Bronchial epithelial cell (primary cell): ENCODE measurements around the gene RGS9. TPM values are rescaled to one million over a fixed set of nuclear protein-coding genes. Genes with fewer than 3 reads are reported as not detected.
A peak's percentile ranks its signal among the peaks of the same experiment; 100 is the strongest.

ENCODE experiments used
- DNase-seq: peaks from one replicate; pipeline ENCODE4 v3.0.0-alpha.2; 2010; ENCODE audit warnings: low read depth
- FAIRE-seq: peaks from 2 replicates; lab custom pipeline; 2011; peaks lifted over from hg19 to GRCh38; lab: Jason Lieb, UNC
- H3K27me3 ChIP-seq: 2 replicates; pipeline ENCODE4 v1.5.1; 2011; ENCODE audit warnings: low read length; ENCODE audit not compliant: control insufficient read depth, insufficient read depth
- H3K36me3 ChIP-seq: 2 replicates; pipeline ENCODE4 v1.5.1; 2011; ENCODE audit warnings: low read length; ENCODE audit not compliant: control insufficient read depth, insufficient read depth
- H3K4me3 ChIP-seq: 2 replicates; pipeline ENCODE4 v1.5.1; 2011; ENCODE audit warnings: mild to moderate bottlenecking, low read depth, low read length, control low read depth
- total RNA-seq: library from RNA; depleted of rRNA; stranded (reverse); fragments of >200 nt; gene quantifications from 2 replicates; pipeline ENCODE4 v1.2.1, GENCODE V29; 2014
- TF ChIP-seq, protein P1 (sequence below): IDR thresholded peaks from 2 replicates; pipeline ENCODE4 v1.5.1; 2011; ENCODE audit warnings: mild to moderate bottlenecking, moderate library complexity, low read length, control low read depth, inconsistent platforms; ENCODE audit not compliant: insufficient read depth, severe bottlenecking

Gene RGS9
- total RNA-seq, 1 donor from 2014 or later, result 1.1 TPM

DNA sequence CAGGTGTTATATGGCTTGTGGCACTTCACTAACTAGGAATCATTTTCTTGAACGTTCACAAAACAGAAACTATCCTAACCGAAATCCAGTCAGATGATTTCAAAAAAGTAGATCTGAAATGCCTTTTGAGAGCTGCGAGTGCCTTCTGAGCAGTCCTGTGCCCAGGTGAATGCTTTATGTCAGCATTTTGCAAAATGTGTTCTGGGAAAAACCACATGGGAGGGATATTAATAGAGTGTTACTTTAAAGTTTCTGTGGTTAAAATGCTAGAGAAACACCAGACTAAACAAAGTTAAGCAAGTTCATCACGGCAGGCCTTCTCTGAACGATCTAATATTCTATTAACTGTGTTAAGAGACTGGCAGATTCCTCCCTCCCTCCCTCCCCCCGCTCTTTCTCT is 15.8 kb upstream of the RGS9 start:
- H3K27me3 ChIP-seq, result no peaks in the 10 kb centered on the region
- H3K36me3 ChIP-seq, result no peaks in the 10 kb centered on the region
- no peak for FAIRE-seq
- H3K4me3 ChIP-seq, result no peak overlapping the region
- TF ChIP-seq, protein P1, sequence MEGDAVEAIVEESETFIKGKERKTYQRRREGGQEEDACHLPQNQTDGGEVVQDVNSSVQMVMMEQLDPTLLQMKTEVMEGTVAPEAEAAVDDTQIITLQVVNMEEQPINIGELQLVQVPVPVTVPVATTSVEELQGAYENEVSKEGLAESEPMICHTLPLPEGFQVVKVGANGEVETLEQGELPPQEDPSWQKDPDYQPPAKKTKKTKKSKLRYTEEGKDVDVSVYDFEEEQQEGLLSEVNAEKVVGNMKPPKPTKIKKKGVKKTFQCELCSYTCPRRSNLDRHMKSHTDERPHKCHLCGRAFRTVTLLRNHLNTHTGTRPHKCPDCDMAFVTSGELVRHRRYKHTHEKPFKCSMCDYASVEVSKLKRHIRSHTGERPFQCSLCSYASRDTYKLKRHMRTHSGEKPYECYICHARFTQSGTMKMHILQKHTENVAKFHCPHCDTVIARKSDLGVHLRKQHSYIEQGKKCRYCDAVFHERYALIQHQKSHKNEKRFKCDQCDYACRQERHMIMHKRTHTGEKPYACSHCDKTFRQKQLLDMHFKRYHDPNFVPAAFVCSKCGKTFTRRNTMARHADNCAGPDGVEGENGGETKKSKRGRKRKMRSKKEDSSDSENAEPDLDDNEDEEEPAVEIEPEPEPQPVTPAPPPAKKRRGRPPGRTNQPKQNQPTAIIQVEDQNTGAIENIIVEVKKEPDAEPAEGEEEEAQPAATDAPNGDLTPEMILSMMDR, result no peak
- DNase-seq, result no peak

DNA sequence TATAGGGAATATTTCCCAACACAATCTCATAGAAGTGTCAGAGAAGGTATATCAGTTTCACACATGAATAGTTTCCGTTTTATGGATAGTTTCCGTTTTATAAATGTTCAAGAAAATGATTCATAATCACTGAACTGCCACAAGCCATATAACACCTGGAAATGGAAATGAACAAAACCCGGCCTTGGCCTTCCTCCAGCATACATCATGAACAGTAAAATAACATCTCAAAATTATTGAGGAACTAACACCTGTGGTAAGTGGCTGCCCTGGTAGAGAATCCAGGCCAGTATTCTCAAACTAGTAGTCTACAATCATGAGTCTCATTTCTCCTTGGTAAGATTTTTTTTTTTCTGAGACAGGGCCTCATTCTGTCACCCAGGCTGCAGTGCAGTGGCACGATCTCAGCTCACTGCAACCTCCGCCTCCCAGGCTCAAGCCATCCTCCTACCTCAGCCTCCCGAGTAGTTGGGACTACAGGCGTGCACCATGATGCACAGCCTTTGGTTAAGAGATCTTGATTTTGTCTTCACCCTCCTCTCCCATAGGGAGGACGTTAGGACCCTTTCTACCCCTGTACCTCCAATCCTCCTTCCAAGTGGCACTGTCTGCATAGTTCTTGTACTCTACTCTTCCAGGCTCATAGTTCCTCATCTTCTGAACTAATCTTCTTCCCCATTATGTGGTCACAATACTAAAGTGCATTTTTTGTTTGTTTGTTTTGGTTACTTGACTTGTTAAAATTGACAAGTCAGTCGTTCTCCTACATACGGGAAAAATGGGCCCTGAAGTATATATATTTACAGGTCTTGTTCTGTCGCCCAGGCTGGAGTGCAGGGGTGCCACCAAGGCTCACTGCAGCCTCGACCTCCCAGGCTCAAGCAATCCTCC is 15.0 kb upstream of the RGS9 start:
- TF ChIP-seq, protein P1, result no peak
- H3K36me3 ChIP-seq, result no peaks in the 10 kb centered on the region
- H3K4me3 ChIP-seq, result peak overlapping the region; percentile 49
- FAIRE-seq (no peak), DNase-seq (peak; percentile 70)
- no peaks in the 10 kb centered on the region for H3K27me3 ChIP-seq

DNA sequence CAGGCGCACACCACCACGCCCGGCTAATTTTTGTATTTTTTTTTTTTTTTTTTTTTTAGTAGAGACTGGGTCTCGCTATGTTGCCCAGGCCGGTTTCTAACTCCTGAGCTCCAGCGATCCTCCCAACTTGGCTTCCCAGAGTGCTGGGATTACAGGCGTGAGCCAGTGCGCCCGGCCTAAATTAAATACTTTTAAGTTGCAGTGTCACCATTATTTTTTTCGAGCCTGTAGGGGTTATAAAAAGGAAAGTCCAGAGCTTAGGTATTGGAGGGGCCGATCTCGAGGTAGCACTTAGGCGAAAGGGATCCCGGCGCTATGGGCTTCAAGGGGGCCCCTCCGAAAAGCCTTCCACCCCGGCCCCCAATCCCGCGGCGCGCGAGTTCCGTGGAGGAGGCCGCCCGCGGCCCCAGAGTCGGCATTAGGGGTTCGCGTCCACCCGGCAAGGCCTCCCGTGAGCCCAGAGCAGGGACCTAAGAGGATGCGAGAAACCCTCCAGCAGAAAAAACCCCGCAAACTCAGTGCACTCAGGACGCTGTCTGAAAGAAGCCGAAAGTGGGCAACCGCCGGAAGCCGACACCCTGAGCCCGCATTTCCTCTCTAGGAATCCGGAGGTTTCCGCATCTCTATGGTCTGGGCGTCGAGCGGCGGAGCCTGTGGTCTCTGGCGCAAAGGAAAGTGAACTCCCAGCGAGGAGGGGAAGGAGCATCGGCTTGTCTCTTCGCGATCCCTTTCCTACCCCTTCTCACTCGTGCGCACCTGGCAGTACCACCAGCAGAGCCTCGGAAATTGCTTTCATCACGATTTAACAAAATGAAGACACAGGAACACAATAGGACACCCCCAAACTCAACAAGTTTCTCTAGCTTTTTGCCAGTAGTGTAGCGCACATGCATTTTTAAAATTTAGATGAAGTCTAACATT is 14.1 kb upstream of the RGS9 start:
- Histone ChIP-seq H3K4me3 (peak overlapping the region; percentile 49), H3K27me3 (no peaks in the 10 kb centered on the region), H3K36me3 (no peaks in the 10 kb centered on the region)
- TF ChIP-seq, protein P1, result no peak
- DNase-seq, result peak; percentile 74
- FAIRE-seq, result no peak

DNA sequence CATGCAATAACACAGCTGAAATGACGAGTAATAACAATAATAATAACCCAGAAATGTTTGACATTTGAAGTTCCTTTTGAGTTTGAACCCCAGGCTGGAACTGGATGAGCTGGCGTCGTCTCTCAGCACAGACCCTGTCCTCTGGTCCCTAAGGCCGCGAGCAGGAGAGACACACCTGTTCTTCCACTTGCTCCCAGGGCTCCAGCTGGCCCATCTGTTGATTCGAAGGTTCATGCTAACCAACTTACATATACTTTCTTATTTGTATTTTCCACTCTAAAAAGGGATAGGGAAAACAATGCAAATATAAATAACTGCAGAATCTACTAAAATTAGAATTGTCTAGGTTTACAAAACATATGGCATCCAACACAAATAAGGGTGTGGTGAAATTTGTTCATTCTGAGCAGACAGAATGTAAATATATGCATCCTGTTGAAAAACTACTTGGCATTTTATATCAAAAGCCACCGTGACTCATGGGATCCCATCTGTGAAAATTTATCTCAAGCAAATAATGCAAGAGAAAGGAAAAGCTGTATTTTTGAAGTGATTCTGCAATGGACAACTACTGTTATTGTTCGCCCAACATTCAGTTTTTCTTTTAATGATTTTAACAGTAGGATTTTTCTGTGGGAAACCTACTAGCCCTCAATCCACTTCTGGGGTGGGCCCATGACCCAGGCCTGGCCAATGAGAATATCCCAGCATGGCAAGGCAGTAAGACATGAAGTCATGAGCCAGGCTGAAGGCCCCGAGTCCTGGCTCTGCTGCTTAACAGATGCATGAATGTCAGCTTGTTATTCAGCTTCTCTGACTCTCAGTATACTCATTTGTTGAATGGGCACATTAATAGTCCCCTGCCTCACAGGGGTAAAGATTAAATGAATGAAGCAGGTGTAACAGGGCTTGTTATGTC is 13.2 kb upstream of the RGS9 start:
- peaks cover 2% of the 10 kb centered on the region for H3K27me3 ChIP-seq
- H3K36me3 ChIP-seq, result no peaks in the 10 kb centered on the region
- TF ChIP-seq, protein P1, result no peak
- no peak overlapping the region for H3K4me3 ChIP-seq
- peak; percentile 66 for DNase-seq
- FAIRE-seq, result no peak

GRCh38 chr17:65130832-65131231 is 6.3 kb upstream of the RGS9 start:
- Histone ChIP-seq H3K27me3 (peaks cover 2% of the 10 kb centered on the region), H3K4me3 (no peak overlapping the region), H3K36me3 (no peaks in the 10 kb centered on the region)
- TF ChIP-seq, protein P1, result no peak
- DNase-seq (no peak), FAIRE-seq (no peak)
